ENCODE measurements around the gene F13B. TPM values are rescaled to one million over a fixed set of nuclear protein-coding genes. Genes with fewer than 3 reads are reported as not detected.

Gene F13B
- total and polyA plus RNA-seq, 2 of the 4 experiments (the other 2 are of a cell fraction) = not detected

- TF ChIP-seq MAFK (IDR thresholded peaks at IDR 0.05; ENCODE audit: low read depth, low read length) = no peak
- TF ChIP-seq POLR2A (IDR thresholded peaks at IDR 0.05; ENCODE audit: low read depth, low read length) = no peak
- ATAC-seq (ENCODE audit: low read depth) = no peak
- H4K20me1 ChIP-seq (ENCODE audit: insufficient read depth, low read length) = no peaks in the 10 kb centered on the region
- no peak overlapping the region for H2AFZ ChIP-seq (replicated peaks; ENCODE audit: low read length, poor library complexity)
- H3K4me2 ChIP-seq (ENCODE audit: low read depth, low read length) = no peak overlapping the region
- no peak overlapping the region for H2BK20ac ChIP-seq (ENCODE audit: low read depth, low read length)
- intact Hi-C loops (cut with micrococcal nuclease) = no loop called here
- BruUV-seq (replicated peaks) = no TSS peak
- no peak overlapping the region for H3K4me3 ChIP-seq (ENCODE audit: insufficient read depth, low read depth, low read length)
- H3K27me3 ChIP-seq (ENCODE audit: control insufficient read depth, insufficient read depth, low read length) = no peaks in the 10 kb centered on the region
- H3K9me3 ChIP-seq (ENCODE audit: control insufficient read depth, insufficient read depth, low read length) = peaks cover 6% of the 10 kb centered on the region
- no peak overlapping the region for H3K18ac ChIP-seq (ENCODE audit: low read depth, low read length)
- ChIA-PET CTCF (no interaction called here), POLR2A (ENCODE audit: unreplicated experiment) (no interaction called here)
- H4K8ac ChIP-seq (ENCODE audit: low read depth in 2 of 2, low read length in 2 of 2) = no peak overlapping the region
- H3K9me1 ChIP-seq (ENCODE audit: insufficient read depth, low read length) = no peaks in the 10 kb centered on the region
- in situ Hi-C loops (cut with MboI; ENCODE audit: low sequenced_read_pairs) = no loop called here
- H3K4me1 ChIP-seq (ENCODE audit: control insufficient read depth, insufficient read depth, low read length) = no peaks in the 10 kb centered on the region
- no peak overlapping the region for H3K56ac ChIP-seq (ENCODE audit: extremely low read depth, insufficient read depth, low read length)
- H2BK5ac ChIP-seq (ENCODE audit: low read depth, low read length, poor library complexity, severe bottlenecking) = no peak overlapping the region
- H2AK9ac ChIP-seq (replicated peaks; ENCODE audit: low read depth, low read length, poor library complexity) = no peak overlapping the region
- dilution Hi-C loops (cut with HindIII; ENCODE audit: low sequenced_read_pairs, unreplicated experiment) = no loop called here
- no peak overlapping the region for H2BK15ac ChIP-seq (ENCODE audit: low read depth, low read length)
- no peak overlapping the region for H3K27ac ChIP-seq (ENCODE audit: insufficient read depth, low read length)
- no peak overlapping the region for H3K9ac ChIP-seq (ENCODE audit: low read depth, low read length)
- no peak overlapping the region for H3K4ac ChIP-seq (ENCODE audit: low read depth, low read length)
- H4K91ac ChIP-seq (ENCODE audit: insufficient read depth, low read depth, low read length) = no peak overlapping the region
- H3K79me1 ChIP-seq (ENCODE audit: low read depth in 1 of 2, low read length in 2 of 2) = no peaks in the 10 kb centered on the region; a peak in 1 of 4 replicates
- H3K14ac ChIP-seq (replicated peaks; ENCODE audit: low read depth, low read length) = no peak overlapping the region
- DNase-seq = no peak
- no peak overlapping the region for H3K23ac ChIP-seq (ENCODE audit: low read depth, low read length)
- H2AK5ac ChIP-seq (ENCODE audit: low read depth, low read length) = no peak overlapping the region
- H4K5ac ChIP-seq (ENCODE audit: low read depth, low read length) = no peak overlapping the region
- H2BK120ac ChIP-seq (ENCODE audit: low read depth, low read length) = no peak overlapping the region
- H3K36me3 ChIP-seq (ENCODE audit: control insufficient read depth, insufficient read depth, low read length) = peaks cover 4% of the 10 kb centered on the region
These were observed 16.4 kb upstream of the F13B start for GRCh38 chr1:197083474-197083873.
